Keratinocyte (primary cell): ENCODE measurements around the gene CSTF2T.

Experiments
- CTCF ChIP-seq, 3 experiments: IDR thresholded peaks in 1 of 3; conservative IDR thresholded peaks in 1 of 3; optimal IDR thresholded peaks in 1 of 3; 2 replicates in 2 of 3; 3 replicates in 1 of 3; pipeline versions ENCODE3 to v1.5.1; 2011; ENCODE audit warnings: low read length in 3 of 3, mild to moderate bottlenecking in 3 of 3, moderate library complexity in 2 of 3, control low read depth in 1 of 3, inconsistent platforms in 1 of 3; ENCODE audit not compliant: insufficient read depth in 2 of 3; ENCODE audit errors: extremely low read depth in 1 of 3
- EZH2 ChIP-seq: IDR thresholded peaks from one replicate; pipeline ENCODE4 v1.6.1; 2012; ENCODE audit warnings: inconsistent platforms, mild to moderate bottlenecking, low read length, moderate library complexity

GRCh38 chr10:51743146-51743545 is 43.8 kb upstream of the CSTF2T start:
- TF ChIP-seq CTCF (optimal IDR thresholded peaks at IDR 0.05 in 1 of 3, IDR thresholded peaks at IDR 0.05 in 1 of 3, conservative IDR thresholded peaks at IDR 0.05 in 1 of 3; ENCODE audit: extremely low read depth in 1 of 3, insufficient read depth in 2 of 3, low read length in 3 of 3) (no peak), EZH2 (no peak)
